ENCODE measurements around the gene BCKDHB.
"Not testable (repeated sequence)": the region's sequence is repeated elsewhere in the genome, so short reads cannot be mapped to it uniquely, and the experiment has no call there.

BCKDHB gene

GRCh38 chr6:80106418-80107235 lies at the start of gene BCKDHB:
TSS of gene BCKDHB (plus strand) at chr6:80106671. CDS start at chr6:80106694, 23 bp downstream.
- DNase-seq: peak; percentile 98

DNA sequence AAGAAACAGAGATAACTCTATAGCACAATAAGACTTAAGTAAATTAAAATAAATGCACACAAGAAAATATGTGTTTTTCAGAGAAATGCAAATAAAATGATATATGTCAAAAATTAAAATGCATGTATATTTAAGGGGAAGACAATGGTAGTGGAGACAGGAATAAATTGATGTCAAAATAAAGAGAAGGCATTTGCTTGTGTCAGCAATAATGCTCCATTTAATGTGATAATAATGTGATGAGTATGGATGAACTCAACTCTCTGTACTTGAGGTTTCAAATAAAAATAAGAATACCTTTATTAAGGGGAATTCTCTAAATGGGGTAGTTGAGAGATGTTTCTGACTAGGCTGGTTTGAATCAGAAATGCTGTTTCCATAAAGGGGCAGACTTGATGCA lies 45.7 kb upstream of the BCKDHB start:
- DNase-seq: no peak

DNA sequence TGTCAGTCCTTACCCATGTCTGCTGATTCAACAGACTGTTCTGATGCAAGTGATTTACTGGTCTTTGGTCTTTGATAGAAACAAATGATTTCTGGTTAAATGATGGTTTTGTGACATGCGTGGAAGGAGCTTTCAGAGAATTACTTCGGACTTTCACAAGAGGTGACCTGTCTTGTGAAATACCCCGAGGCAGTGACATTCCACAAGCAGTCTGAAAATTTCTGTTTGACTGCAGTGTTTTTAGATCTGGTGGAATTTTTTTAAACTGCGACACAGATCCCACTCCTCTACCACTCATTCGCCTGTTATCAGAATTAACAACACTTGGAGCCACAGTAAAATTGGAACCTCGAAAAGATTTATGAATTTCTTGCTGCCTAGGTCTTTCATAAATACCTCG lies 38.3 kb upstream of the BCKDHB start:
- not testable (repeated sequence) for DNase-seq

DNA sequence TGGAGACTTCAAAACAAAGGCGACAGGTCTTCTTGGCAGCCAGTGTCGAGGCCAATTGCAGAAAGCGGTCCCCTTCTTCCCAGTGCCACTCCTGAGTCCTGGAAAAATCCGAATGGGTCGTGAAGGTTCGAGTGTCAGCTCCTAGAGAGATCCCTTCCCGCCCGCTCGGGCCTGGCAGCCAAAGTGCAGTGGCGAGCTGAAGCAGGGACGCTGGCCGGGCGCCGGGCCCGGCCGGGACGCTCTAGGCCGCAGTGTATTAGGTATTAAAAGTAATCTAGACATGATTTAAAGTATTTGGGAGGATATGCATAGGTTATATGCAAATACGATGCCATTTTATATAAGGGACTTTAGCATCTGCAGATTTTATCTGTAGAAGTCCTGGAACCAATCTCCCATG lies 36.0 kb upstream of the BCKDHB start:
- DNase-seq: not testable (repeated sequence)

GRCh38 chr6:80077067-80077466 lies 29.4 kb upstream of the BCKDHB start:
- no peak for DNase-seq

GRCh38 chr6:80088637-80089036 lies 17.8 kb upstream of the BCKDHB start:
- no peak for DNase-seq

- no peak for DNase-seq
Observed at GRCh38 chr6:80091506-80091905, 15.0 kb upstream of the BCKDHB start.

- peak in 1 of 2 experiments; percentile 9 for DNase-seq
Observed at GRCh38 chr6:80094017-80094416, 12.5 kb upstream of the BCKDHB start.

- no peak for DNase-seq
Observed at GRCh38 chr6:80095600-80095999, 10.9 kb upstream of the BCKDHB start.

- DNase-seq: no peak
Observed at GRCh38 chr6:80098392-80098791, 8.1 kb upstream of the BCKDHB start.

DNA sequence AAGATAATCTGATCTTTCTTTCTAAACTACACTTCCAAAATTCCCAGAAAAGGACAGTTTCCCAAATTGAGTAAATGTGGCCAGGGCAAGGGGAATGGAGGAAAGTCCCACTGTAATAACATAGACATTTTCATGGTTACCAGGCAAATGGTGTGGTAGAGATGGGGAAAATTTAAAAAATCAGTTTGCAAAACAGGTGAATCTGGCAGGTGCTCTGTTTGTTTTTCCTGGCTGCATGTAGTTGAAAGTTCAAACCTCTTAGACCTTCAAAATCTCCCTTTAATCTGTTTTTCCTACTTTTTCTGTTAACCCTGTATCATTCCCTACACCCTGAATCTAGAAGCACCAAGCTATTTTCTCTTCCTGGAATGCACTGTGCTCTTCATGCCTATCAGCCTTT lies 2.0 kb upstream of the BCKDHB start:
- DNase-seq: no peak

GRCh38 chr6:80105972-80106417 lies 476 bp upstream of the BCKDHB start:
- DNase-seq: no peak

DNA sequence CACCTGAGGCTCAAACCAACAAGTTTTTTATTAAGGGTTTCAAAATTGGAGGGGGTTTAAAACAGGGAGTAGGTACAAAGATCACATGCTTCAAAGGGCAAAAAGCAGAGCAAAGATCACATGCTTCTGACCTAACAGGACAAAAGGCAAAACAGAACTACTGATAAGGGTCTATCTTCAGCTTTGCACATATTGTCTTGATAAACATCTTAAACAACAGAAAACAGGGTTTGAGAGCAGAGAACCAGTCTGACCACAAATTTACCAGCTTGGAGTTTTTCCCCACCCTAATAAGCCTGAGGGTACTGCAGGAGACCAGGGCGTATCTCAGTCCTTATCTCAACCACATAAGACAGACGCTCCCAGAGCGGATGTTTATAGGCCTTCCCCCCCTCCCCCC lies 16.1 kb downstream of the BCKDHB start:
- DNase-seq: not testable (repeated sequence)

DNA sequence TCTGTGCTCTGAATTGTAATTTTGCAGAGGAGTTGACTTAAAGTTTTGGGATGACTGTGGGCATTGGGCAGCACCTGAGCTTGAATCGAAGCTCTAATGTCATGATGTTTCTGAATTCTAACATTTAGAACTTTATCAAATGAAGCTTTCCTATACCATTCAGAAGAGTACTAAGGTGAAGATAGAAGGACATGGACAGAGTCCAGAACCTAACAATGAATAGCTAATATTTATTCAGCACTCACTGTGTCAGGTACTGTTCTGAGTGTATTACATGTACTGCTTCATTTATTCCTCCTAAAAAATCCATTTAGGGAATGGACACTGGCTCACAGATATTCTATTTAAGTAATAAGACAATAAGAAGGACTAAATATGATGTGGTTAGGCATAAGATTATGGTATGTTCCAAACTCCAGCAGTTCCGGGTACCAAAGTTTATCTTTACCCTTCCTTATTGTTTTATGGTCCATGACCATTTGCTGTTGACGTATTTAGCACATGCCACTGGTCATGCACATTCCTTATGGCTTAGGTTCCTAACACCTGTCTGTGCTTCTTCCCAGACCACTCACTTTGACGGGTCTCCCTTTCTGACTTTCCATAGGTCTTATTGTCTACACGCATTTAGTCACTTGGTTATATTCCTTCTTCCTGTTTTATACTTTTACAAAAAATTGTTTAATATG lies 20.3 kb downstream of the BCKDHB start:
- no peak for DNase-seq

- DNase-seq: no peak
Observed at GRCh38 chr6:80129485-80129884, 23.0 kb downstream of the BCKDHB start.

DNA sequence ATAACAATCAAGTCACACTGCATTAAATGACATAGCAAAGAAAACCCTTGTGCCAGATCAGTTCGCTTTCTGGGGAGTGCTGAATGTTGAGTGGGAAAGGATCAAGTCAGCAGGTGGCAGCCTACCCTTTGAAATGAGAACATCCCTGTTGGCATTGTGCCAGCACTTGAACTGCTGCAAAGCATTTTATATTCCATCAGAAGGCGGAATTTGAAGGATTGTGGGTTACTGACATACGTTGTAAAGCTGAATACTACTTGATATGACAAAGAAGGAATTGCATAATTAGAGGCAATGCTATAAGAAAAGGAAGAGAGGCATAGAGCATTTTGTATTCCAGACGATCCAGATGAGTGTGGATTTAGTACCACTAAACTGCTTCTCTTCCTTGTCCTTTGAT lies 26.5 kb downstream of the BCKDHB start:
- peak; percentile 62 to 68 for DNase-seq

GRCh38 chr6:80134065-80134464 lies 27.6 kb downstream of the BCKDHB start:
- no peak for DNase-seq

- no peak for DNase-seq
Observed at GRCh38 chr6:80142586-80142985, 36.1 kb downstream of the BCKDHB start.

DNA sequence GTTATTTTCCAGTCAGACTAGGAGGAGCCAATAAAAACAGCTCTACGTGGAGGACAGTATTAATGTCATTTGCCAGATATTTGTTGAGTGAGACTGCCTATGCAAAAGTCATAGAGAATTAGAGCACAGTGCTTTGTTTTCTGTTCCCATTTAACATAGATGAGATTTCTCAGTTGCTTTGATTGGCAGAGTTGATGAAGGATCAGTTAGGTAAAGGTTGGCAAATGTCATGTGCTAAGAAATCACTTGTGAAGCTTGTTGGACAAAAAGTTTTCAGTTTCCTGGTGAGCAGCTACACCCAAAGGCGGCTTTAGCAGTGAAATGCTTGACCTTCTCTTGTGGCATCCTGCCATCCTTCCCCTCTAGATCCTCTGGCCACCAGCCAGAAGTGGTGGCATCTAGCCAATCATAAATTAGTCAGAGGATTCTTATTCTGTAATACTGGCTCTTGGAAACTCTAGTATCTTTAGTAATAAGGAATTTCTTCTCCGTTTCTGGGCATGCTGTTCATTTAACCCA lies 37.0 kb downstream of the BCKDHB start:
- DNase-seq: no peak

DNA sequence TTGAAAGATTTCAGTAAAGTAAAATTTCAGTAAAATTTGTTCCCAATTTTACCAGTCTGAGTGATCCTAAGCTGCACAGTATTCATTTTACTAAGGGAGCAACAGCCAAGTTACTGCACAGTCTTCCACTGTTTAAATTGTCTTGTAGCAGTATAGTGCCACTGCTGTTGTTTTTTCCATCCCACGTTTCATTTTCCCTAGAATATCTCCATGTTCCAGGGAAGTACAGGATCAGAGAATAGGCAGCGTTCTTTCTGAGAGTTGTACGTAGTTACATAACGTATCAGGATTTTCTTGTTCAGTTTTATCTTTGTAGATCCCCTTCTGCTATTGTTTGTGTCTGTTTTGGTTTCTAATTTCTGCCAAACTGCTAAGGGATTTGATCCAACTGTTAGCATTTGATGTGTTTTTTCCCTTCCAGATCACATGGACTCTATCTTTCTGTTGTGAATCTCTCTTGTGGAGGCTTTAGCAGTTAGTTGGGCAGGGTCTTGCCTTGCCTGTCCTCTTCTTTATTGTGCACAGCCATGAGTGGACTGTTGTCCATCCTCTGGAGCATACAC lies 38.4 kb downstream of the BCKDHB start:
- DNase-seq: no peak

DNA sequence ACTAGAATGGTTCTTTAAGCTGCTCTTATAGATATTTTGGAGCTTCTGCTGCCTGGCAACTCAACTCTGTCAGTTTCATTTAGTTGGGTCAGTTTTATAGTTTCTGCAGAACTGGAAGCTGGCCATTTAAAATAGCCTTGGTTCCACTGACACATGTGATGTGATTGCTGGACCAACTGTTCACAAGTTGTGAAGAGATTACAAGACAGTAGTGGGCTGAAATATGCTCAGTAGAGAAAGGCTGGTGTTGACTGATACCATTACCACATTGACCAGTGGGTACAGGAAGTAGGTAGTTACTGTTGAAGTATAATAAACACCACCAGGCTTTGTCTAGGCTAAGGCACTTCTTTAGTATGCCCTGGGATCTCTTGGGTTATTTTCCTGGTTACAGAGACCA lies 39.0 kb downstream of the BCKDHB start:
- DNase-seq: no peak

- no peak for DNase-seq
Observed at GRCh38 chr6:80145921-80146320, 39.5 kb downstream of the BCKDHB start.

GRCh38 chr6:80148220-80148619 lies 41.7 kb downstream of the BCKDHB start:
- DNase-seq: no peak

- DNase-seq: no peak
Observed at GRCh38 chr6:80151635-80152034, 45.2 kb downstream of the BCKDHB start.
